GM19438 (cell line): Measurements from ENCODE around the gene TTLL11.

ENCODE experiments used
- ATAC-seq: cut with Tn5 transposase; IDR thresholded peaks from one replicate; pipeline ENCODE4 v1.9.1; 2021; ENCODE audit warnings: low read depth; ENCODE audit not compliant: unreplicated experiment

The TTLL11 gene

DNA sequence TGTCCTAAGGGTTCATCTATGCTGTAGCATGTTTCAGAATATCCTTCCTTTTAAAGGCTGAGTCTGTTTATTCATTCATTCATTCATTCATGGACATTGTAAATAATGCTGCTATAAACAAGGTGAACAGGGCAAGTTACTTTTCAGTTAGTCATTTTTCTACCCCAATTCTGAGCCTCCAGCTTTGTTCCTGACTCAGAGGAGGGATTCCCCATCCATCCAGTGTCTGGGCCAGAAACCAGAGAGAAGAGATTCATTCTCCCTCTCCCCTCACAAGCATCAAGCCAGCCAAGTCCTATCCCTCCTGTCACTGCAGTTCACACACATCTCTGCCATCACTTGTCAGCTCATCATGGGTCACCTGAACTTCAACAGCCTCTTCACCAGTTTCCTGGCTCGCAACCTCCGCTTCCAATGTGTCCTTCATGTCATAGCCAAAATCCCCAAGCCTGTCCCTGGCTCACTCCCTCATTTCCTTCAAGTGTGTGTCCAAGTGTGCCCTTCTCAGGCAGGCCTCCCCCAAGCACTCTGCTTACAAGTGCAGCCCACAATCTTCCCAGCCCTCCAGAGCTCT lies 203.0 kb downstream of the TTLL11 start:
- no peak for ATAC-seq

DNA sequence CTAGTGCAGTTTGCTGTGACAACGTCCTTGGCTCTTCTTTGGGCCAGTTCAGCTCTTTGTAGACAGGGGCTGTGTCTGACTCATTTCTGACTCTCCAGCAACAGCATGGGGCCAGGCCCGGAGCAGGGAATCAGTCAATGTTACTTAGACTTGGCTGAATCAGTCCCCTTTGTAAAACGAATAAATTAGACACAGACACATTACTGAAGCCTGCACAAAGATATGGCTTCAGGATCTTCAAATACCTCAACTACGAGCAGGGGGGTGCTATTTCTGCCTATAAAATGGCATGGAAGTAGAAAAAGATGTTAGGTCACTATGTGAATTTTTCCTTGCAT lies 204.7 kb downstream of the TTLL11 start:
- no peak for ATAC-seq

DNA sequence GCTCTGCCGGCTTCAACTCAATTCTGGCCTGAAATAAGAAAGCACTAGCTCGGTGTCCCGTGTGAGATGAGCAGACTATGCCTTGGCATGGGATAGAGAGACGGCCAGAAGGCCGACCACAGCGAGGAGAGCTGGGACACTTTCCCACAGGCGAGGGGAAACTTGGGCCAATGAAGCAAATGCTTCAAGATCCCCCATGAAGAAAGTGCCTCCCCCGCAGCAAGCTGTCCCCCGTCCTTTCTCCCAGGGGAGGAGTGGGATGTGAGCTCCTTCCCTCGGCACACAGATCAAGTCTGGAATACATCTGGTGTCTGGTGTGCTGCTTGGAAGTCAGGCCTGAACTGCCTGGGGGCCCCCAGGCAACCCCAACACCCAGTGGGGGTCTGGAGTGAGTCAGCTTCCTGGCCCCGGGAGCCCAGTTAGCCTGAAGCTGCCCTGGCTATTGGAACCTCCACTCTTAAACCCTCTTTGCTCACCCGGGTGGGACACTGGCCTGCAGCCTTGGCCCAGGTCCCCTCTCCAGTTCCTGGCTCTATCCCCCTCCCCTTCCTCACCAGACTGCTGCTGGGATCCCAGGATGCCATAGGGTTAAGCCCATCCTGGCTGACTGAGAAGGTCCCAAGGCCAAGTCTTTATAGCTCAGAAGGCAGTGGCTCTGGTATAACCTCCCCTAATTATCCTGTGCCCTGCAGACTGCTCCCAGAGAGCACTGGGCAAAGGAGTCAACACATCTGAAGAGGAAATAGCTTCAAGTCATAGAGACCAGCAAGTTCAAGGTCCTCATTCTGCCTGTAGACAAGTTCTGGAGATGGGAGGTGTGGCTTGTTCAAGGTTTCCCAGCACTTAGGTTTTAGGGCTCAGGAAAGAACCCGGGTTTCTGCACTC lies 205.3 kb downstream of the TTLL11 start:
- ATAC-seq = no peak

DNA sequence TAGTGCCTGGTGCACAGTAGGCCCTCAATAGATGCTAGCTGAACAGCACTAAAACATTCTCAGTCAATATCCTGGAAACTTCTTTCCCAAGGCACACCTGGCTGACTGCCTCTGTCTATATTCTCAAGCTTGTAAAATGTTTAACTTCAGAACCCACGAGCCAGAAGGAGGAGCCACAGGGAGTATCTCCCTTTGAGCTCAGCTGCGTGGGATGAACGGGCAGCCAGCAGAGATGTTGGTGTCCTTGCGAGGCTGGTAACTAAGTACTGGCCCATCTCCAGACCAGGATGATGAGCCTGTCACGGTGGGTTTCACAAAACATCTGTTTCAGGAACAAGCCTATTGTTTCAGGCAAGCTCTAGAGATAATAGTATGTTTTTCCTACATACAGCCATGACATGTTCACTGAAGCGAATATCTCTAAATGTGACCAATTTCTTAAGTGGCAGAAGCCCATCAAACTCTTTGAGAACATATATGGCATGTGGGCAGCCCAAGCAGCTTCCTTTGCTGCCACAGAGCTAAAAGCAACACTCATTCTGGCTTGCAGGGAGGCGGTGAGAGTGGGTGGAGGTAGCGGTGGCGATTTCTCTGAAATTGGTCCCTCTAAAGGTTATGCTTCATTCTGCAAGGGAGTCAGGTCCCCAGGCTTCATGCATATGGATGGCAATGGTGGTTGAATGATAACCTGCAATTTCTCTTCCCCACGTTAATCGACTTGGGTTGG lies 206.2 kb downstream of the TTLL11 start:
- ATAC-seq = no peak

DNA sequence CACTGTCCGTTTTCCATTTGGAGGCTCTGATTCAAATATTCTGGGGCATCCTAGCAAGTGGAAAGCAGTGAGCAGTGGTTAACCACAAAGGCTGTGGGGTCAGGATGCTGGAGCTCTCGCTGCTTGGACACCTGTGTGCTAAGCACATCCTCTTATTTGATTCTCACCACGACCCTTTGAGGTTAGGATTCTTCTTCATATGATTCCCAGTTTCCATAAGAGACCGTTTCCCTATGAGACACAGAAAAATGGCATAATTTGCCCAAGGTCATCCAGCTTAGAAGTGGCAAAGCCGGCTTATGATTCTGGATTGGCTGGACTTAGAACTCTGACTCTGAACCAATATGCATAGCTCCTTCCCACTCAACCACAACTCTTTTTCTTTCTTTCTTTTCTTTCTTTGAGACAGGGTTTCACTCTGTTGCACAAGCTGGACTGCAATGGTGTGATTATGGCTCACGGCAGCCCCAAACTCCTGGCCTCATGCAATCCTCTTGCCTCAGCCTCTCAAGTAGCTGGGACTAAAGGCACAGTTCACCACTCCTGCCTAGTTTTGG lies 207.7 kb downstream of the TTLL11 start:
- no peak for ATAC-seq

DNA sequence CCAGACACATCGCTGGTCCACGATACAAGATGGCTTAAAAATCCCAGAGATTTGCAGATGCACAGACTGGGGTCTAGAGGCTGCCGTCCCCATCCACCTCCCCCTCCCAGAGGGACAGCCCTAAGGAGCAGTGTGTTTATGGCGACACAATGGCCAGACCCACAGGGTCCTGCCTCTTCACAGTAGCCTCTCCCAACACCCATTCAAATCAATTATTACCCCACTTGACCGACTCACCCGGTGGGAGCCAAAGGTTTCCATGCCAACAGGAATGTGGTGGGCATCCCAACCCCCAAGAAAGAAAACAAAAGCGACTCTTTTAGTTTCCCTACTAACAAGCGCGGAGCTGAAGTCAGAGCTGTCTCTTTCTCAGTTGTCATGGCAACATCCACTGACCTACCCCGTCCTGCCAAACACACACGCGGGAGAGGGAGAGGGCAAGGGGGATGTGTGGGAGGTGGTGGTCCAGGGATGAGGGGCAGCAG lies 209.0 kb downstream of the TTLL11 start:
- ATAC-seq = no peak

DNA sequence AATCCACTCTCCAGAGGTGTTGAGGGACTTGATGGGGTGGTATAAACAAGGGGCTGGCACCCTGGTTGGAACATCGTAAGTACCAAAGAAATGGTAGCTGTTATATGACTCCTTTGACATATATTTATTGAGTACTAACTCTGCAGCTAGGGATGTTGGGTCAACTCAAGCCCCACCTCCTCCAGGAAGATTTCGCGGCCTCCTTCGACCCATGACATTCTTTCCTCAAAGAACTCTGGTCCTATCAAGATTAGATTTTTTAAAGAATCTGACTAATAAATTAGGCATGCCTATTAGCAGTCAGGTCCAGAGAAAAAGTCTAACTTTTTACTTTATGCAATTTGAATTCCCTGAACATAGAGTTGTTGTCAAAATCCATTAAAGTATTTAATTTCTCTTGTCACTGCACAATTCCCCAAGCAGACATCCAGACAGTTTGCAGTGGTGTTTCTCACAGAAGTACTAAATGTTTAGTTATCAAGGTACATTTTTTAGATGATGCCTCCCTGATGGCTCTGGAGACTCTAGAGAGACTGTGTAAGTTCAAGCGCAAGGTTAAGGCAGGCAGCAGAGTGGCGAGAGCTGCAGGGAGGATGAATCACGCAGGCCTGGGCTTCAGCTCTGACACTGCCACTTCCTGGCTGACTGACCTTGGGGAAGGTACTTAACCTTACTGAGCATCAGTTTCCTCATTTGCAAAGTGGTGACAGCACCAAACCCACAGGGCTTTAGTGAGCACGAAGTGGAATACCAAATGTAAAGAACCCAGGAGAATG lies 209.6 kb downstream of the TTLL11 start:
- no peak for ATAC-seq

DNA sequence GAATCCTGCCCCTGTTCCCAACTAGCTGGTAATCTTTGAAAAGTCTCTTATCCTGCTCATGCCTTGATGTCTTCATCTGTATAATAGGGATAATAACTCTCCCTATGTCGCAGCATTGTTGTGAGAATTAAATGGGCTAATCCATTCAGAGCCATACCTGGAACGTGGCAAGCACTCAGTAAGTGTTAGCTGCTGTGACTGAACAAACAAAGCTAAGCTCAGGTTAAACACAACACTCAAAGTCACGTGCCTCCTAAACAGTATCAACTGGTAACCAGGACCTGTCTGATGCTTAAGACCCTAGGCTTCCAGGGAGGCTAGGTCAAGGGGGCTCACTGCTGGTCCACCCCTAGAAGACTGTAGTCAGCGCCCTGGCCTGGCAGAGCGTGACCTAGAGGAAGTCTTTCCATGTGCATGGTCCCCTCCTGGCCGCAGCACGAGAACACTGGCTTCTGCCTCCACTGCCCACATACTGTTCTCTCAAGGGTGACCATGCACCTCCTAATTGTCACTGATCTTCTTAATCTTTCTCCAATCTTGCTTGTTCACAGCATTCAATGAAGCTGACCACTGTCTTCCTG lies 211.1 kb downstream of the TTLL11 start:
- ATAC-seq = no peak

DNA sequence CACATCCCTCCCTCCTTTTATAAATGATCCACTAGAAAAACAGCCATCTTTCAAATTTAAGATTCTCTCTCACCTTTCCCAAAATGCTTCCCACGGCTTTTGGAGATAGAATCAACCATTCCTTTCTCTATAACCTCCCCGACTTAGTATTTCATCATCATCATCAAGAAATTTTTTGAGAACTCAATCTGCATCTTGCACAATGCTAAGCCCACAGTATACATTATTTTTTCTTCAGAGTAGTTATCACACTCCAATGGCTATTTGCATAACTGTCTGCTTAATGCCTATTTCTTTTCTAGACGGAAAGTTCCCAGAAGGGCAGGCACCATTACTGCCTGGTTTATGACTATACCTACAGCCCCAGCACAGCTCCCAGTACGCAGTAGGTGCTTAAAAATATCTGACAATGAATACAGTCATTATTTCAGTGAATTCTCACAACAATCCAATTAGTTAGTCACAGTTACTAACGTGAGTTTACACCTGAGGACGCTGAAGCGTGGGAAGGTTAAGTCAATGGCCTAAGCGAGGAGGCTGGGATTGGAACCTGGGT lies 212.7 kb downstream of the TTLL11 start:
- no peak for ATAC-seq

DNA sequence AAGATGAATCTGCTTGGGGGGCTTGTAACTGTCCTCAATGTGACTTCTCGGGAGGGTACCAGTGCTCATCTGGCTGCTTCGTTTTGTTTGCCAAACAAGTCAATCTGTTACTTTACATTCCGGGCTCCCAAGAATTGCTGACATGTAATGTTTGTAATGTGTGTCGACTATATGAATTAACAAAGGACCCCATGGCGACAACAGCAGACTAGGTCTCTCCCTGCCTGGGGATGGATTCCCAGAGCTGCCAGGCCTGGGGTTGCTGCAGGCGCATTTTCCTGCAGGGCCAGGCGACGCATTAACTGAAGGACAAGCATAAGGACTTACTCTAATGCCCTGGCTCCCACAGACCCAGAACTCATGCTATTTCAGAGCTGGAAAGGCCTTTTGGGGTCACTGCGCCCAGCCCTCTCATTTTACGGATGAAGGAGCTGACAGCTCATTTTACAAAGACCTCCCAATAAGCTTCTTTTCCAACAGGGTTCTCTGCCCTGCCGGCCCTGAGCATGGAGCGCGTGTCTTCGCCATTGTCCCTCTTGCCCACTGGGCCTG lies 214.8 kb downstream of the TTLL11 start:
- ATAC-seq = no peak

DNA sequence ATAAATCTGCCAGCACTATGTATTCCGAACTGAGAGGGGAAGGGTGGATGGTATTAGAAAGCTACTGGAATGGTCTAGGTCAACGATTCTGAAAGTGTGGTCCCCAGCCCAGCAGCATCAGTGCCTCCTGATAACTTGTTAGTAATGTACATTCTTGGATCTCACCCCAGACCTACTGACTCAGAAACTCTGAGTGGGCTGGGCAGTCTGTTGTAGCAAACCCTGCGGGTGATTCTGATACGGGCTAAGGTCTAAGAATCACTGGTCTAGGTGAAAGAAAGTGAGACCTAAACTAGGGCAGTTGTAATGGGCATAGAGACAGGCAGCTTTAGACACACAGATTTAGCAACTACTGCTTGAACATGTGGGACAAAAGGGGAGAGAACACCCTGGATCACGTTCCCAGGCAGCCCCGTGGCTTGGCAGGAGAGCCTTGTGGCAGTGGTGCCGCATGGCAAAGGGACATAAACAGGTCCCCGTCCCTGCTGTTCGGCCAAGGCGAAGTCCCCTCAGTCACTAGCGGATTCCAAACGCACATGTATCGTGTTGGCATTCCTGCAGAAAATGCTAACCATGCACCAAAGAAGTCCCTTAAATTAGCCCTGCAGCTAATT lies 216.3 kb downstream of the TTLL11 start:
- ATAC-seq = no peak

DNA sequence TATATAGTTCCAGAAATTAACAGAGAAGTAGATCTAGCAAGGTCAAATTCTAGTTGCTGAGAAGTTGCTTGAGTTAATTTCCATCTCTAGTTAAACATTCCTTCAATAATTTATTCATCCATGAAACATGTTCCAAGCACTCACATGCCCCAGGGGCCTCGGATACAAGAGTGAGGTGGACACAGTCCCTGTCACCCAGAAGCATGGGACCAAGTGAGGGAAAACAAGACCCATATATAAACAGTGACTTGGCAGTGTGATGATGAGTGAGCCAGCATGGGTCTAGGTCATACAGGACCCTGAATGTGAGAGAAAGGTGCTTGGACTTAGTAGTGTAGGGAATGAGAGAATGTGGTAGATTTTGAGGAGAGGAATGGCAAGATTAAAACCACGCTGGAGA lies 216.9 kb downstream of the TTLL11 start:
- no peak for ATAC-seq

DNA sequence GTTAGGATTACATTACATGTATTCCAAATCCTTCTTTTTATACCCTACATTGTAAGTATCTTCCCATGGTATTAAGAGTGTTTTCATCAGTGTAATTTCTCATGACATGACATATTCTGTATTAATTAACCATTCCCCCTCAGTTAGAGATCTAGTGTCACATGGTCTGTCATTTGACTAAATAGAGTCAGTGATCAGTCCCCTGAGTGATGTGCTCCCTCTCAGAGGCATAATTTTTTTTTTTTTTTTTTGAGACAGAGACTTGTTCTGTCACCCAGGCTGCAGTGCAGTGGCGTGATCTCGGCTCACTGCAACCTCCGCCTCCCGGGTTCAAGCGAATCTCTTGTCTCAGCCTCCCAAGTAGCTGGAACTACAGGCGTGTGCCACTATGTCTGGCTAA lies 218.6 kb downstream of the TTLL11 start:
- ATAC-seq = no peak

DNA sequence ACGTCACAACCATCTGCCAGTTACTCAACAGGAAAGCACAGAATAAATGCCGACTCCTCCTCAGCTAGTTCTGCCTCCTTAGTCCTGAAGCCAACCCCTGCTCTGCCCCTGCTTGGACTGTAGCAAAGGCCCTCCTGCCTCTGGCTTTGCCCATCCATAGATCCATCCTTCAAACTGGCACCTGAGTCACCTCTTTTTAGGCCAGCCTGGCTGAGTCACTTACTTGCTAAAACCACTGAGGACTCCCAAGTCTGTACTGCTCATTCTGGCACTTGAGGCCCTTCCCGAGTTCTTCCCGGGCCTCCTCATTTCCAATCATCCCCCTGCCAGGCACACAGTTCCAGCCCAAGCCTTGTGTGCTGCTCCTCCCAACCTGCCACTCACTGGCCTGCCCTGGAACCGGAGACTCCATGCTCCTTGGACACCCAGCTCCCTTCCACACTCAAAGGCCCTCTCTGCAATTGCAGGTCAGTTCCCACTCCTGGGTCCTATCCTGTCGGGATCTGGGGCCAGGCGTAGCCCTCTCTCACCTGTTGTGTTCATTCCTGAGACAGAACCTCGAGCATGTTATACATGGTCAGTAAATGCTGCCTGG lies 221.6 kb downstream of the TTLL11 start:
- no peak for ATAC-seq

DNA sequence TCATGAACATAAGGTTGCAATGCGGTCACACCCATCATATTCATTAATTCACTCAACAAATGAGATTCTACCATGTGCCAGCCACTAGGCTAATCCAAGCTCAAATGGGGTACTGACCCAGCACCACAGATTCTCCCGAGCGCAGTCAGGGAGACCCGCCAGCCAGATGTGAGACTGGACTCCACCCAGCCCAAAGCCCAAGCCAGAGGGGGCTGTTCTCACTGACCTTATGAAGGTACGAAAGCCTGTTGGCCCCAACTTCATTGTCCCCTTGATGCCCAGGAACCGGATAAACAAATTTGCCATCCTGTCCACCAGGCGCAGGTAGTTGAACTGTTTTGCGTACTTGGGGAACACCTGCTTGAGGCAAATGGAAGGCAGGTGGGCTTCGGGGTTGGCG lies 222.8 kb downstream of the TTLL11 start:
- ATAC-seq = no peak

DNA sequence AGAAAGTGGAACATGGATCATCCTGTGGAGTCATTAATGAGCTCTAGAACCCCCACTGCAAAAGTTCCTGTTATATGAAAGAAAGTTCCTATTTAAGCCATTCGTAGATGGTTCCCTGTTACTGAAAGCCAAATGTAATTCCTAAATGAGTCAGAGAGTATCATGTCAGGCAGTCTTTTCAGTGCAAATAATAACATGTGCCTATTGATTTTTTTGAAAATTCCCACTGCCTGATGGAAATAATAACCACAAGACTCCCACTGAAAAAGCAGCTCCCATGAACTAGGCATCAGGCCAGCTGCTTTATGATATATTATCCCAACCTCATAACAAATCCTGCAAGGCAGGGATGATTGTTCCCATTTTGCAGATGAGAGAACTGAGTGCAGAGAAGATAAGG lies 224.5 kb downstream of the TTLL11 start:
- ATAC-seq = no peak

DNA sequence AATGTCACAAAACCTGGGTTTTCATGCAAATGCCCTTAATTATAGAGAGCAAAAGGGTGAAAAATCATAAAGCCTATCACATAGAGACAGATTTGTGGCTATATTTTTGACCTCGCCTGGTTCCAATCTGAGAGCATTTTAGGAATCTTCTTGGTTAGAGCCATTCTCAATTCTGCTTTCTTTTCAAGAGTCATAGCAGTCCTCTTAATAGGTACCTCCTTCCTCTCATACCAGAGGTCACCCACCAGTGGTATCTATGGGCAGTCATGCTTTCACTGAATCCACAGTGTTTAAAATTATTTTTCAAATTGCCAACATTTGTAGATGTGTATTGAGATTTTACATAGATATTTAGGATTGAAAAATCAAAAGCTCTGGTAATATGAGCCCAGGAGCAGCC lies 226.2 kb downstream of the TTLL11 start:
- ATAC-seq = no peak

DNA sequence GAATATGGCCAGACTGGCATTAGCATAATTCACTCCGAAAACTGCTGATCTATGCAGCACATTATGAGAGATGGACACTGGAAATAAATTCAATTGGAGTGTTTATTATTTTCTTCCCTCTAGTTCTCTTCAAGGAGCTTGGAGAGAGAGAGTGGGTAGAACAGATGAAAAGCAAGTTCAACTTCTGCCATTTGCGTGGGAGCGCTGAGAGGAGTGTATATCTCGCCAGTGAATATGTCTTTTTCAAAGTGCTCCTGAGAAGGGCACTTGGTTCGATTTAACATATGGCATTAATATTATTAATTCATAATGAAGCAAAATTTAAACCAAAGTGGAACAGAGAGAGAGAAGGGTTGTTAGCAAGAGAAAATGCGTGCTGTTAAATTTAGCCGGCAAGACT lies 227.2 kb downstream of the TTLL11 start:
- no peak for ATAC-seq

DNA sequence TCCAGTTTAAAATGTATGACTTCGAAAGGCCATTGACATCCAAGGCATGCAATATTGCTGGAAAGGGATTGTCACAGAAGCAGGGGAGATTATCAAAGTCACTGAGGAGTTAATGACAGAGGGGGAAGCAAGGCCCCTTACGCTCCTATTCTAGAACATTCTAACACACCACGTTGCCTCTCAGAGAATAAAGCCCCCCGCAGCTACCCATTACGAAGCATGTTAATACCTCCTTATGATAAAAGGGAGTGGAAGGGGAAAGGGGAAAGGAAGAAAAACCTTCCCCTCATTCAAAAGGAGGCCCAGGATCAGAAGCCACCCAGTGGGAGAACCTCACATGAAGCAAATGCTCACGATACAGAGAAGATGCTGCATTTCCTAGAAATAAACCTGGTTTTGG lies 228.0 kb downstream of the TTLL11 start:
- no peak for ATAC-seq
